Measurements from ENCODE around the gene TOR3A. TPM values are rescaled to one million over a fixed set of nuclear protein-coding genes. Genes with fewer than 3 reads are reported as not detected.

TOR3A gene
- total RNA-seq, 4 donors from 2014 or later: 27.0 to 55.8 (median 48.2) TPM

- intact Hi-C loops (cut with DNase I; ENCODE audit: low total_unique reads): no loop called here
- no peak for DNase-seq (ENCODE audit: low spot score in 2 of 2)
These were observed 596 bp downstream of the TOR3A start for GRCh38 chr1:179082333-179082998.

DNA sequence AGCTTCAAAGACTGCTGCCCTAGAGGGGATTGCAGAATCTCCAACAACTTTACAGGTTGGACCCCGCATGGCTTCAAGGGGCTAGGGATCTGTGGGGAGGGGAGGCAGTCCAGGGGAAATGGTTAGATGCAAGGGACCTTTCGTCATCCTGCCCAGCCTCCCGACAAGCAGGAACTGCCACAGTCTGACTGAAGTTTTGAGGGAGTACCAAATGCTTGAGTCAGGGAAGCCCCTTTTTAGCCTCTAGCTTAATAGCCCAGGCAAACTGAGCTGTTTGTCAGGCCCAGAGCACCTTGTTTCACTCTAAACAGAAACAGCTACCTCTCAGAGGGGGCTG is 1.1 kb downstream of the TOR3A start:
- TF ChIP-seq POLR2A (IDR thresholded peaks at IDR 0.05): no peak
- H3K4me3 ChIP-seq (ENCODE audit: low read depth, poor library complexity, severe bottlenecking): peak overlapping the region; percentile 86
- WGBS, 2 donors: 5 to 6% methylated on average over 3 of the region's 3 CpGs
- DNase-seq (ENCODE audit: low spot score in 2 of 2): no peak
- intact Hi-C loops (cut with DNase I; ENCODE audit: low total_unique reads): no loop called here

More at GRCh38 chr1:179082333-179082998, 596 bp downstream of the TOR3A start:
- TF ChIP-seq POLR2A (IDR thresholded peaks at IDR 0.05) (no peak), CTCF (IDR thresholded peaks at IDR 0.05) (no peak)
- WGBS, 2 donors: 0 to 1% methylated on average over 14 to 26 of the region's 52 CpGs
- peak overlapping the region; percentile 86 for H3K4me3 ChIP-seq (ENCODE audit: low read depth, poor library complexity, severe bottlenecking)

DNA sequence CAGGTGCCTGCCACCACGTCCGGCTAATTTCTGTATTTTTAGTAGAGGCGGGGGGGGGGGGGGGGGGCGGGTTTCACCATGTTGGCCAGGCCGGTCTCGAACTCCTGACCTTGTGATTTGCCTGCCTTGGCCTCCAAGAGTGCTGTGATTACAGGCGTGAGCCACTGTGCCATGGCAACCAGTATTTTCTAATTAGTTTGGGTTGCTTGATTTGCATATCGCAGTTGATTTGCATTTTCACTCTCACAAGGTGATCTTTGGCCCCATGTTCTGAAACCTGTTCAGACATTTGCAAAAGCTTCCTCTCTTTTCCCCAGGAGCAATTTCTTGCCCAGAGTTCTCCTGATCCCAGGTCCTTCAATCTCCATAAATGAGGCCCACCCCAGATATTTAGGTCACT is 1.7 kb downstream of the TOR3A start:
- no peak overlapping the region for H3K4me3 ChIP-seq (ENCODE audit: low read depth, poor library complexity, severe bottlenecking)
- TF ChIP-seq CTCF (IDR thresholded peaks at IDR 0.05): no peak
- TF ChIP-seq POLR2A (IDR thresholded peaks at IDR 0.05): no peak
- WGBS, 2 donors: 65 to 78% methylated on average over 7 to 8 of the region's 8 CpGs
- no peak for DNase-seq (ENCODE audit: low spot score in 2 of 2)
- intact Hi-C loops (cut with DNase I; ENCODE audit: low total_unique reads): no loop called here

GRCh38 chr1:179087665-179088064 is 5.8 kb downstream of the TOR3A start:
- peak in 1 of 2 donors; percentile 45 for DNase-seq (ENCODE audit: low spot score in 2 of 2)
- no peak for TF ChIP-seq CTCF (IDR thresholded peaks at IDR 0.05)
- TF ChIP-seq POLR2A (IDR thresholded peaks at IDR 0.05): no peak
- intact Hi-C loops (cut with DNase I; ENCODE audit: low total_unique reads): no loop called here
- 74 to 78% methylated on average over 10 of the region's 11 CpGs for WGBS, 2 donors
- no peak overlapping the region for H3K4me3 ChIP-seq (ENCODE audit: low read depth, poor library complexity, severe bottlenecking)

DNA sequence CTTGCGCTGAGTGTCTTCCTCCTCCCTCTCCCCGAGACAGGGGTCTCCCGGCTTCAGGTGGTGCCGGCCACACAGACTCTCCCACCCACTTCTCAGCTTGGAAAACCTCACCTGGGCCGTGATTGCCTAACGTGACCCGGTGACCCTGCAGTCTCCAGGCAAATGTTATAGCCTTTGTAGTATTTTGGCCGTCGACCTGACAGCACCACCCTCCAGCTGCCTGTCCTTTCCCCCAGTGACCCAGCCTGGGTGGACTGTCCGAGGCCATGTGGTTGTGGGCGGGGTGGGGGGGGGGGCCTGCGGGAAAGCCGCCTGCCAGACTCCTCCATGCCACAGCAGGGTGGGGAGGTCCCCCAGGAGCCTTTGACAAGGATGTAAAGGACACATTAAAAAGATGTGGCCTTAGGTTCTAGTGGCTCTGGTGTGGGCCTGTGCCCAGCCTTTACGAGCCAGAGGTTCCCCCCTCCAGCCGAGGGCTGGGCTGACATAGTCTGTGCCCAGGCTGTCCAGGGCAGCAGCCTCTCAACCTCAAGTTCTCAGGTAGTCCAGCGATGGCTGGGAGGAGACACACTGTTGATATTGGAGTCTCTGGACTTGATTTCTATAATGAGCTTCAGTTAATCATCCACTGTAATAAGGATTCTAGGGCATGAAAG is 8.1 kb downstream of the TOR3A start:
- intact Hi-C loops (cut with DNase I; ENCODE audit: low total_unique reads): no loop called here
- 62 to 81% methylated on average over 15 to 16 of the region's 16 CpGs for WGBS, 2 donors
- peak in 1 of 2 donors; percentile 76 for DNase-seq (ENCODE audit: low spot score in 2 of 2)
- H3K4me3 ChIP-seq (ENCODE audit: low read depth, poor library complexity, severe bottlenecking): no peak overlapping the region
- TF ChIP-seq POLR2A (IDR thresholded peaks at IDR 0.05) (no peak), CTCF (IDR thresholded peaks at IDR 0.05) (no peak)

- intact Hi-C loops (cut with DNase I; ENCODE audit: low total_unique reads): no loop called here
- no peak for DNase-seq (ENCODE audit: low spot score in 2 of 2)
- WGBS, 2 donors: 54 to 65% methylated on average over 8 of the region's 8 CpGs
These were observed 8.7 kb downstream of the TOR3A start for GRCh38 chr1:179090522-179090921.

More at GRCh38 chr1:179090522-179090921, 8.7 kb downstream of the TOR3A start:
- no peak for TF ChIP-seq POLR2A (IDR thresholded peaks at IDR 0.05)
- TF ChIP-seq CTCF (IDR thresholded peaks at IDR 0.05): no peak
- H3K4me3 ChIP-seq (ENCODE audit: low read depth, poor library complexity, severe bottlenecking): no peak overlapping the region
